Glutamatergic neuron (in vitro differentiated cells): ENCODE measurements around the gene OR4F6. TPM values are rescaled to one million over a fixed set of nuclear protein-coding genes. Genes with fewer than 3 reads are reported as not detected.
"Not testable (repeated sequence)": the region's sequence is repeated elsewhere in the genome, so short reads cannot be mapped to it uniquely, and the experiment has no call there.

Experiments
- DNase-seq: peaks from one replicate; pipeline ENCODE4 v3.0.0; 2022
- H3K27ac Mint-ChIP-seq: one replicate; pipeline ENCODE4 v1.8.0; 2020; ENCODE audit warnings: mild to moderate bottlenecking, mixed read lengths, inconsistent platforms; ENCODE audit not compliant: unreplicated experiment
- H3K27me3 Mint-ChIP-seq: one replicate; pipeline ENCODE4 v1.8.0; 2020; ENCODE audit warnings: mild to moderate bottlenecking, moderate library complexity, mixed read lengths, inconsistent platforms; ENCODE audit not compliant: unreplicated experiment
- H3K36me3 Mint-ChIP-seq: one replicate; pipeline ENCODE4 v1.8.0; 2020; ENCODE audit warnings: mild to moderate bottlenecking, mixed read lengths, inconsistent platforms; ENCODE audit not compliant: unreplicated experiment
- H3K4me1 Mint-ChIP-seq: one replicate; pipeline ENCODE4 v1.8.0; 2020; ENCODE audit warnings: mild to moderate bottlenecking, low read depth, mixed read lengths, inconsistent platforms; ENCODE audit not compliant: unreplicated experiment
- H3K4me3 Mint-ChIP-seq: one replicate; pipeline ENCODE4 v1.8.0; 2020; ENCODE audit warnings: mild to moderate bottlenecking, mixed read lengths, inconsistent platforms; ENCODE audit not compliant: unreplicated experiment
- H3K9me3 Mint-ChIP-seq: one replicate; pipeline ENCODE4 v1.8.0; 2020; ENCODE audit warnings: mild to moderate bottlenecking, moderate library complexity, mixed read lengths, inconsistent platforms; ENCODE audit not compliant: unreplicated experiment
- total RNA-seq: library from RNA; stranded (reverse); fragmentation: NEBNext Ultra II Directional; extraction: Animal tissue kit (Norgen Biotek cat#: 25700); gene quantifications from one replicate; pipeline ENCODE4 v1.2.1, GENCODE V29; 2021; ENCODE audit not compliant: unreplicated experiment
- TF ChIP-seq, protein P1 (sequence below): fragments of 200-600 bp; sonication (generic); IDR thresholded peaks from one replicate; pipeline ENCODE4 v1.5.0; 2021; ENCODE audit not compliant: partially characterized antibody, unreplicated experiment

Gene OR4F6
- total RNA-seq, 1 donor from 2014 or later: not detected

DNA sequence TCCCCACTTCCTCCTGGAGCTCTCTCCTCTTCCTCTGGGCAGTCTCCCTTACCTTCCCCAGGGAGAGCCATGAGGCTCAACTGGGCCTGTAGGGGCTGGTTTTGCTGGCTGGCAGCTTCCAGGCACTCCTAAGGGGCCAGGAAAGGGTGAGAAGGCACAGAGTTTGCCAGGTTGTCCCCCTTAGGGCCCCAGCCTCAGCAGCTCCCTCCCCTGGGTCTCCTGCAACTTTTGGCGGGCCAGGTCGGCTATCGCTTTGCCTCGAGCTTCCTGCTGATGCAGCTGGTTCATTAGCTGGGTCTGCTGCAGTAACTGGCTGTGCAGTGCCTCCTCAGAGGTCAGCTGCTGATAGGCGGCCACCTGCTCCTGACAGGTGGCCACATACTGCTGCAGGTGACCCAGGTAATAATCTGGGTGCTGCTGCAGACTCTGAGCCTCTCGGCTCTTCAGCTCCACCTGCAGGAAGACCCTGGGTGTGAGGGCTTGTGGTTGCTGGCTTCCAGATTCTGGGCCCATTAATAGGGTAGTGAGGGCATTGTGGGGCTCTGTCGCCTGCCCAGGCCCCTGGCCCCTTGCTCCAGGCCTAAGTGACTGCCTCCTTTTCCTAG lies 29.7 kb upstream of the OR4F6 start:
- H3K4me3 Mint-ChIP-seq: no peak overlapping the region
- TF ChIP-seq, protein P1, sequence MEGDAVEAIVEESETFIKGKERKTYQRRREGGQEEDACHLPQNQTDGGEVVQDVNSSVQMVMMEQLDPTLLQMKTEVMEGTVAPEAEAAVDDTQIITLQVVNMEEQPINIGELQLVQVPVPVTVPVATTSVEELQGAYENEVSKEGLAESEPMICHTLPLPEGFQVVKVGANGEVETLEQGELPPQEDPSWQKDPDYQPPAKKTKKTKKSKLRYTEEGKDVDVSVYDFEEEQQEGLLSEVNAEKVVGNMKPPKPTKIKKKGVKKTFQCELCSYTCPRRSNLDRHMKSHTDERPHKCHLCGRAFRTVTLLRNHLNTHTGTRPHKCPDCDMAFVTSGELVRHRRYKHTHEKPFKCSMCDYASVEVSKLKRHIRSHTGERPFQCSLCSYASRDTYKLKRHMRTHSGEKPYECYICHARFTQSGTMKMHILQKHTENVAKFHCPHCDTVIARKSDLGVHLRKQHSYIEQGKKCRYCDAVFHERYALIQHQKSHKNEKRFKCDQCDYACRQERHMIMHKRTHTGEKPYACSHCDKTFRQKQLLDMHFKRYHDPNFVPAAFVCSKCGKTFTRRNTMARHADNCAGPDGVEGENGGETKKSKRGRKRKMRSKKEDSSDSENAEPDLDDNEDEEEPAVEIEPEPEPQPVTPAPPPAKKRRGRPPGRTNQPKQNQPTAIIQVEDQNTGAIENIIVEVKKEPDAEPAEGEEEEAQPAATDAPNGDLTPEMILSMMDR: no peak
- no peak overlapping the region for H3K27ac Mint-ChIP-seq
- H3K4me1 Mint-ChIP-seq: no peaks in the 10 kb centered on the region
- no peaks in the 10 kb centered on the region for H3K36me3 Mint-ChIP-seq
- DNase-seq: no peak
- peaks cover 8% of the 10 kb centered on the region for H3K27me3 Mint-ChIP-seq
- peaks cover 3% of the 10 kb centered on the region for H3K9me3 Mint-ChIP-seq

- TF ChIP-seq, protein P1: no peak
- H3K4me3 Mint-ChIP-seq: no peak overlapping the region
Observed at GRCh38 chr15:101775136-101775535, 28.2 kb upstream of the OR4F6 start.

GRCh38 chr15:101778576-101778975 lies 24.7 kb upstream of the OR4F6 start:
- not testable (repeated sequence) for DNase-seq, H3K27ac Mint-ChIP-seq, H3K27me3 Mint-ChIP-seq, H3K4me3 Mint-ChIP-seq, H3K4me1 Mint-ChIP-seq, H3K36me3 Mint-ChIP-seq, H3K9me3 Mint-ChIP-seq

More at GRCh38 chr15:101775136-101775535, 28.2 kb upstream of the OR4F6 start:
- no peak overlapping the region for H3K27ac Mint-ChIP-seq
- H3K36me3 Mint-ChIP-seq: no peaks in the 10 kb centered on the region
- peaks cover 4% of the 10 kb centered on the region for H3K9me3 Mint-ChIP-seq
- DNase-seq: no peak
- no peaks in the 10 kb centered on the region for H3K4me1 Mint-ChIP-seq
- H3K27me3 Mint-ChIP-seq: peaks cover 10% of the 10 kb centered on the region

- H3K27me3 Mint-ChIP-seq, H3K9me3 Mint-ChIP-seq, H3K4me1 Mint-ChIP-seq, H3K36me3 Mint-ChIP-seq, H3K27ac Mint-ChIP-seq, DNase-seq, H3K4me3 Mint-ChIP-seq: not testable (repeated sequence)
Observed at GRCh38 chr15:101780225-101780624, 23.1 kb upstream of the OR4F6 start.

DNA sequence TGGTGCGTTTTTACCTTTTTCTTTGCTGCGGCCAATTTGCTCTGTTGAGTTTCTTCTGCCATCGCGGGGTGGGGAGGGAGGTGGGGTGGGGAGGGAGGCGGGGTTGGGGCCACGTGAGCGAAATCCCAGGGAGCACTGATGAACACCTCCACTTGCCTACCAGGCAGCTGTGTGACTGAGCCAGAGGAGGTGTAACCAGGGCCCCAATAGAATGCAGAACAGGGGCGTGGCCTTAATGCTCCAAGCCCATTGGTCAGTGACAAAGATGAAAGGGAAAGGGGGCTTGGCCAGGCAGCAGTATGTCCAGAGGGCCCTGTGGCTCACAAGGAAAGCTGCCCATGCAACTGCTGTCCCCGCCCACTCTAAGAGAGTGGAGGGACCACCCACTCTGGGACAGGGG lies 21.4 kb upstream of the OR4F6 start:
- no peak for DNase-seq
- H3K27ac Mint-ChIP-seq: no peak overlapping the region
- H3K27me3 Mint-ChIP-seq: peaks cover 2% of the 10 kb centered on the region
- H3K4me3 Mint-ChIP-seq: no peak overlapping the region
- H3K36me3 Mint-ChIP-seq: no peaks in the 10 kb centered on the region
- peaks cover 2% of the 10 kb centered on the region for H3K9me3 Mint-ChIP-seq
- H3K4me1 Mint-ChIP-seq: no peaks in the 10 kb centered on the region
- TF ChIP-seq, protein P1: no peak

DNA sequence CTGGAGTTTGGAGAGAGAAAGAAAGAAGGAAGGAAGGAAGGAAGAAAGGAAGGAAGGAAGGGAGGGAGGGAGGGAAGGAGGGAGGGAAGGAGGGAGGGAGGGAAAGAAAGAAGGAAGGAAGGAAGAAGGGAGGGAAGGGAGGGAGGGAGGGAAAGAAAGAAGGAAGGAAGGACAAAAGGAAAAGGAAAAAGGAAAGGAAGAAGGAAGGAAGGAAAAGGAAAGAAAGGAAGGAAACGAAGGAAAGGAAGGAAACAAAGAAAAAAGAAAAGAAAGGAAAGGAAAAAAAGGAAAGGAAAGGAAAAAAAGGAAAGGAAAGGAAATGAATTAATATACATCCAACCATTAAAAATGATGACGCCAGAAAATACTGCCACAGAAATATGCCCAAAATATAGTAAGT lies 18.7 kb upstream of the OR4F6 start:
- Mint-ChIP-seq H3K27me3 (no peaks in the 10 kb centered on the region), H3K4me3 (no peak overlapping the region), H3K4me1 (no peaks in the 10 kb centered on the region), H3K27ac (no peak overlapping the region), H3K36me3 (no peaks in the 10 kb centered on the region), H3K9me3 (no peaks in the 10 kb centered on the region)
- no peak for DNase-seq
- TF ChIP-seq, protein P1: no peak

GRCh38 chr15:101786422-101786821 lies 16.9 kb upstream of the OR4F6 start:
- H3K27me3 Mint-ChIP-seq, H3K27ac Mint-ChIP-seq, H3K9me3 Mint-ChIP-seq, H3K4me3 Mint-ChIP-seq, DNase-seq, H3K36me3 Mint-ChIP-seq, H3K4me1 Mint-ChIP-seq: not testable (repeated sequence)

DNA sequence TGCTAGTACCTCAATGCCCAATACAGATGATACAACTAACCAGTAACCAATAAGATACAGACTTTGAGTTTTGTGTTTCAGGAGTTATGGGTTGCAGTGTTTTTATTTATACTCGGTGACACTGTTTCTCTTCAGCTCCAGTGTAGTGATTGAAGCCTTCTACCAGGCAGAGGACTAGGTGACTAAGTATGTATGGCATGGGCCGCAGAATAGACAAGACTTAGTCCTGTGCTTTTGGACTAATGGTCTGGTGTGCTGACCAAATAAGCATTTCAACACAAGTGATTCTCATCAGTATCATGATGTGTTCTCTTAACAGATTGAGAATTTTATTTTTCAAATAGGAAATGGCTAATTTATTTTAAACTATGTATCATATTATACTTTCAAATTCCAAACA lies 15.3 kb upstream of the OR4F6 start:
- DNase-seq, H3K27ac Mint-ChIP-seq, H3K4me3 Mint-ChIP-seq, H3K27me3 Mint-ChIP-seq, H3K4me1 Mint-ChIP-seq, H3K9me3 Mint-ChIP-seq, H3K36me3 Mint-ChIP-seq: not testable (repeated sequence)
